ENCODE results near the gene PGM5.

GRCh38 chr9:68431307-68431706 lies 74.9 kb downstream of the PGM5 start:
- TF ChIP-seq CTCF (IDR thresholded peaks at IDR 0.05; ENCODE audit: extremely low read depth in 1 of 2, insufficient read depth in 1 of 2, low read depth in 1 of 2, low read length in 2 of 2) (no peak), EZH2 (IDR thresholded peaks at IDR 0.05; ENCODE audit: borderline replicate concordance, low read depth, low read length, severe bottlenecking) (no peak), POLR2AphosphoS5 (IDR thresholded peaks at IDR 0.05; ENCODE audit: insufficient read depth, low read depth, low read length) (no peak)
